GM21825 (cell line): Measurements from ENCODE around the gene CYB561D1.

ENCODE experiments used
- ATAC-seq: cut with Tn5 transposase; IDR thresholded peaks from one replicate; pipeline ENCODE4 v1.9.1; 2021; ENCODE audit warnings: mild to moderate bottlenecking, moderate library complexity; ENCODE audit not compliant: unreplicated experiment

CYB561D1 gene

GRCh38 chr1:109499661-109500536, 6.0 kb downstream of the CYB561D1 start:
- ATAC-seq, result no peak

- ATAC-seq, result no peak
These were observed 7.1 kb downstream of the CYB561D1 start for GRCh38 chr1:109500941-109501381.

- no peak for ATAC-seq
These were observed 7.9 kb downstream of the CYB561D1 start for GRCh38 chr1:109501644-109502363.

- no peak for ATAC-seq
These were observed 8.5 kb downstream of the CYB561D1 start for GRCh38 chr1:109502364-109502851.

- no peak for ATAC-seq
These were observed 10.0 kb downstream of the CYB561D1 start for GRCh38 chr1:109503935-109504334.

GRCh38 chr1:109504974-109505373, 11.1 kb downstream of the CYB561D1 start:
- no peak for ATAC-seq

- no peak for ATAC-seq
These were observed 14.3 kb downstream of the CYB561D1 start for GRCh38 chr1:109508001-109508872.

GRCh38 chr1:109508873-109509175, 14.9 kb downstream of the CYB561D1 start:
- no peak for ATAC-seq

GRCh38 chr1:109509176-109510134, 15.6 kb downstream of the CYB561D1 start, which contains the start of gene AMIGO1:
AMIGO1 (minus strand) TSS chr1:109509727; CDS start chr1:109508912, 815 bp downstream.
- ATAC-seq, result peak; percentile 57

GRCh38 chr1:109513110-109513710, 19.3 kb downstream of the CYB561D1 start:
- ATAC-seq, result no peak

- no peak for ATAC-seq
These were observed 21.0 kb downstream of the CYB561D1 start for GRCh38 chr1:109514846-109515245.

GRCh38 chr1:109516872-109517271, 23.0 kb downstream of the CYB561D1 start:
- ATAC-seq, result no peak

GRCh38 chr1:109517337-109517736, 23.4 kb downstream of the CYB561D1 start:
- ATAC-seq, result no peak

- no peak for ATAC-seq
These were observed 27.4 kb downstream of the CYB561D1 start for GRCh38 chr1:109521002-109521951.

- ATAC-seq, result no peak
These were observed 28.1 kb downstream of the CYB561D1 start for GRCh38 chr1:109522026-109522425.

GRCh38 chr1:109523706-109524105, 29.8 kb downstream of the CYB561D1 start:
- no peak for ATAC-seq

GRCh38 chr1:109527098-109527811, 33.4 kb downstream of the CYB561D1 start:
- peak; percentile 65 for ATAC-seq
